HG03196 (cell line): ENCODE data around the gene GGCT.

Experiments
- ATAC-seq: cut with Tn5 transposase; IDR thresholded peaks from one replicate; pipeline ENCODE4 v1.9.1; 2021; ENCODE audit not compliant: unreplicated experiment

GGCT gene

DNA sequence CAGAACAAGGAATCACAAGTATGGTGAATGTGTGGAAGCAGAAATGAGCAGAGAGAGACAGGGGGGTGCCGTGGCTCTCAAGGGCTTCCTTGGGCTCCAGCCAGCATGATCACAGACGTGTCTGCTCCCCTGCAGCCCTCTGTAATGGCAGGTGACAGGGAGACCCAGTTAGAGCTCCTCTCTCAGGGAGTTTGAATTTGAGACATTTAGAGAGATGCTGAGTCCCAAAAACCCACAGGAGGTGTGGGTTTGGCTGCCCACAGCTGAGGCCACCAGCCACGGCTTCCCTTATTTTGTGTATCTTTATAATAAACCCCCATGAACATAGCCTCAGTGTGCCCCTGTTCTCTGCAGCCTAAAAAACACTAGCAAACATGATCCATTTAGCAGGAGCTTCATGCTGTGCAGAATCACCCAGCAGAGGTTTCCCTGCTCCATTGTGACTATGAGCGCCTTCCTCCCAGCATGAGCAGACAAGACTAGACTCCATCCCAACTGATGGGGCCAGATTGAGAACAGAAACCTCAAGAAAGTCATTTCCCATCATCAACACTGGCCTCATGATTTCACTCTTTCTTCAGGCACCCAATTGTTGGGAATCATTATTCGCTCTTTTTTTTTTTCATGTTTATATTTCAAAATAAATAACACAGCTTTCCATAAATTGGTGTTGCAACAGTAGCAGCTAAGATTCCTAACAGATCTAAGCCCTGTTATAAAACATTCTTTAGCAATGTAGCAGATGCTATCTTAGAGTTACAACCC is 39.4 kb downstream of the GGCT start:
- ATAC-seq: no peak

DNA sequence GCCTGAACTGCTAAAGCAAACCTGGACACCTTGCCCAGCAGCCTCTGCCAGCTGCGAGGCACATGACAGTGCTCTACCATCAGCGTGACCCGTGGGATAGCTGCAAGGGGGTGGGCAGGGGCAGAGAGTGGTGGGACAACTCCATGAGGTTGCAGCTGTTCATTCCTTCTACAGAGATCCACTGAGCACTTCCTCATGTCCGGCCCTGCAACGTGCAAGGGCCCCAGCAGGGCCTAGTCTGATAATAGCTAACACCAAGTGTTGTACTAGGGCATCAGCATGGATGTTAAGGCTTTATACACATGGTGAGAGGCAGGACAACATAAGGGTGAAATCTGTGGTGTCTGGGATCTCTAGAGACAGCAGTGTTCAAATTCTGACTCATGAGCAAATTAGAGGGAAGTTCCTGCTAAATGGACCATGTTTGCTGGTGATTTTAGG is 40.4 kb downstream of the GGCT start:
- no peak for ATAC-seq

DNA sequence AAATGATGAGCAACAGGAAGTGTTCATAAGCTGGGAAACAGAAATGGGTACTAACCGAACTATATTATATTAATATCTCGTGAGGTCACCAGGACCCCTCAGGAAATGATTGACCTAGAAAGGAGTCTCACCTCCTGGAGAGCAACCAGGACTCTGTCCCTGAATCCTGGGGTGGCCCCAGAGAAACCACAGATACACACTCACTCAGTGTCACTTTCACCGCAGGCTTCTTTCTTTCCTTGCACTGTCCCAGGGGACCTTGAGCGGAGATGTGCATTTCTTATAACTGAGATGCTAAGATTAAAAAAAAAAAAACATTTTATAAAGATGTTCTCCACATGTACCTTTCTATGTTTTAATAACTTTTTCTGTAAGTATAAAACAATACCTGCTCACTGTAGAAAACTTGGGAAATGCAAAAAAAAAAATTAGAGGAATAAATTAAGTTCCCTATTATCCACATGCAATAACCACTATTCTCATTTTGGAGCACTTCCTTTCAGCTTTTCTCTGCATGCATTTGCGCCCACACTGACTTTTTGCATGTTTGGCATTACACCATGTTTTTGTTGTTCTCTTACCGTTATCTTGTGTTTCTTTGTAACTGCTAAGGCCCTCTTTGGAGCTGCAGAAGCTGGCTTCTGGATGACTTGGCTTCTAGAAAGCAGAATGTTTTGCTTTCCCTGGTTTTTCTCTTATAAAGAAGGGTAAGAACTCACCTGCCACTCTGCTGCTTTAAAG is 41.1 kb downstream of the GGCT start:
- peak; percentile 65 for ATAC-seq

DNA sequence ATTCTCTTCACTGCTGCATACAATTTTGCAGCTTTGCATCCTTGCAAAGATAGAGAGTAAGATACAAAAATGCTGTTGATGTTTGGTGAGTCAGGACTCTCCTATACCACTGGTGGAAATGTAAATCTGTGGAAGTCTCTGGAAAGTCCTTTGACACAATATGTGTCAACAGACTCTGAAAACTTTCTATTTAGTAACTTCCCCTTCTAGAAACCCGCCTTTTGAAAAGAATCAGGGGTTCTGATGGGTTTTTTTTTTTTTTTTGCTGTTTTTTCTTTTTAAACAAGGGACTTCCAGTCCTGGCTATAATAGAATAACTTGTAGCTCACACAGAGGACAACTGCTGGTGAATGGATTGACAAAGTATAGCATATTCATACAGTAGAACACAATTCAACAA is 42.5 kb downstream of the GGCT start:
- no peak for ATAC-seq

DNA sequence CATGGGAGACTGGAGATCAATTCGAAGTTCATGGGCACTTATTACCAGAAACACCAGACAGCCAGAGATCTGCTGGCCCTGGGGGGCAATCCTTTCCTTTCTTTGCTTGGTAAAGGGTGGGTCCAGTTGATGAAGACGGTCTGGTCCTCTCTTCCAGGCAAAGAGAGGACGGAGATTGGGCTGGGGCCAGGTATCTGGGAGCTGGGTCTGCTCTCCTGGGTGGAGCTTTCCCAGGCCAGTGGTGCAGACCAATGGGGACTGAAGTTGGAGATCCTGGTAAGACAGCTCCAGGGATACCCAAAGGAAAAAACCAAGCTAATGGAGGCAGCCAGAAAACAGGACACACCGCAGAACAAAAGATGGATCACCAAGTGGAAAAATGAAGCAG is 44.4 kb downstream of the GGCT start:
- no peak for ATAC-seq

DNA sequence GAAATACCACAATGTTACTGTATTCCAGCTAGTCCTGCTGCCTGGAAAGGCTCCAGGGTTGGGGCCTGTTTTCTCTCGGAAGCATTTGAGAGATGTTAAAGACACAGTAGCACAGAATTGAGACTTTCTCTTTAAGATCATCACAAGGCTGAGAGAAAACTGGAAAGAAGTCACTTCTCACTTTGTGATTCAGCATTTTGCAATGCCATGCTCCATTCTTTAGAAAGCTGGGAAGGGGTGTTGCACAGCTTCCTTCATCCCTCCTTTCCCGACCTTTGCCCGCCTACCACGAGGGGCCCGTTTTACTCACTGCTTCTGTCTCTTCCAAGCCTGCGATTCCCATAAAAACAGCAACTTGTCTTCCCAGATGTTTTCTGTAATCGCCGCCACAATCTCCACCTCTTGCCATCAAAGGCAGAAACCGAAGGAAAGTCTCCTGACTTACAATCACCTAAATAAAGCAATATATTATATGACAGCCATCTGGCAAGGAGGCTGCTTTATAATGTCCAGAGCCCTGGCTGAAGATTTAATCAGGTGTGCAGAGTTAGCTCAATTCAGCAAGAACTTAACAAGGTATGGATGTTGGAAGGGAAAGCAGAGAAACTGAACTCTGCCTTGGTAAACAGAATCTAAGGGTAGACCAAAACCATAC is 44.9 kb downstream of the GGCT start:
- no peak for ATAC-seq

DNA sequence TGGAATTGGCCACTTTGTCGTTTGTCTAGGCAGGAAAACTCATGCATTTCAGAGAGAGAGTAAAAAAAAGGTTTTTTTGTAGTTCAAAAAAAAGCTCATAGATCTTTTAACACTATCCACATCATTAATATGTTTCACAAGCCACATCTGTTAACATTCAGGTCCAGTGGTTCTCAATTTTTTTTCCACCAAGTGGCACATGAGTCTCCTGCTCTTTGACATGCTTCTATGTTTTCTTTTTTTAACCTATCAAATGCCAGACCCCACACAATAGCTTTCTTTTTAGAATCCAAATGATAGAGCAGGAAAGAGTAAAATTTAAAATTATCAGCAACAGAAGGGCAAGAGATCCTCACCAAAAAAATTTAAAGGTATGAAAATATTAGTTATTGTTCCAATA is 46.3 kb downstream of the GGCT start:
- no peak for ATAC-seq

DNA sequence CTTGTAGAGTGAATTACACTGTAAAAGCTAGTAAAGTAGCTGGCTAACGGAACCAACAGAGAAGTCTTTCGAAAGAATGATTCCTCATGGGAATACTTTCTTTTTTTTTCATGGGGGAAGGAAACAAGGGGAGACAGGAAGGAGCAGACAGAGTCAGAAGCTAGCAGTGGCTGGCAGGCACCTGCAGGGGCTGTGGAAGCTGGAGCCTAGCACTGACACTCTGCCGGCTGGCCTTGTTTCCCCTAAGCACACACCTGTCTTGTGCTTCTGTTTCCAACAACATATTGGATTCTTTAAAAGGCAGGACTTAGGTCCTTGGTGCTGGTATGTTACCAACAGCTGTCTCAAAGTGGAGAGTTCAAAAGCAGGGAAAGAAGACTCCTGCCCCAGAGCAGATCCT is 50.7 kb downstream of the GGCT start:
- ATAC-seq: no peak

DNA sequence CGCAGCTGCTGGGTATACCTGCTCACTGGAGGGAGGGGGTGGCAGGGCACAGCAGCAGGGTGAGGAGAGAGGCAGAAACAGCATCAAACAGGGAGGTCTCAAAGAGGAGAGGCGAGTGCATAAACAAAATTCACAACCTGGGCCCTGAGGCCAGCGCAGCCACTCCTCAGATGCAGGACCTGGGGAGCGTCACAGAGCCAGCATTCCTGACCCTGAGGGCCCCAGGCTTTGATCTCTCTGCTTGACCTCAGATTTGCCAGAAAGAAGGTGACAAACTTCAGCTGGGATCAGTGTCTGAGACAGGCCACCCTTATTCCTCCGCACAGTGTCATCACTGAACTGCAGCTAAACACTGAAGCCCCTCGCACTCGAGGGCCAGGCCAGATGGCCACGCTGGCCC is 51.6 kb downstream of the GGCT start:
- ATAC-seq: no peak

DNA sequence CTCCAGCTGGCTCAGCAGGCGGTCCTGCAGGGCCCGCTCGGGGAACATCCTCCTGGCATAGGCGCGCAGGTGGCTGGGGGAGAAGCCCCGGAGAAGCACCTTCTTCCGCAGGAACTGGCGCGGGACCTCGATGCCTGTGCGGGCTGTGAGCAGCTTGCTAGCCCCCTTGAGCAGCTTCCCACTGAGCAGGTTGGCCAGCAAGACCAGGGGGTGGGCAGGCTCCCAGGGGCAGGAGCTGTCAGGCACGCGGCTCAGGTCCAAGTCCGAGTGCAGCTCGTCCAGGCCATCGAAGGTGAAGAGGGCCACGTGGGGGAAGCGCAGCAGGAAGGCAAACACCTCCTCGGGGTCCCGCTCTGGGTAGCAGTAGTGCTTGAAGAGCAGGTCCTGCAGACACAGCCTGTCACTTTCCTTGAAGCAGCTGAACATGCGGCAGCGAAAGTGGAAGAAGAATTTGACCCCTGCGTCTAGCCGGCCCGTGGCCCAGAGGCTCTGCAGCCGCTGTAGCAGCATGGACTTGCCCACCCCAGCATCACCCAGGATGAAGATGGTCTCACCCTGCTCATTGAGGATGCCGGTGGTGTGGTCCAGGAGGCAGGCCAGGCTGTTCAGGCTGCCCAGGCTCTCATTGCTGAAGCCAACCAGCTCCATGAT is 52.2 kb downstream of the GGCT start:
- ATAC-seq: no peak

DNA sequence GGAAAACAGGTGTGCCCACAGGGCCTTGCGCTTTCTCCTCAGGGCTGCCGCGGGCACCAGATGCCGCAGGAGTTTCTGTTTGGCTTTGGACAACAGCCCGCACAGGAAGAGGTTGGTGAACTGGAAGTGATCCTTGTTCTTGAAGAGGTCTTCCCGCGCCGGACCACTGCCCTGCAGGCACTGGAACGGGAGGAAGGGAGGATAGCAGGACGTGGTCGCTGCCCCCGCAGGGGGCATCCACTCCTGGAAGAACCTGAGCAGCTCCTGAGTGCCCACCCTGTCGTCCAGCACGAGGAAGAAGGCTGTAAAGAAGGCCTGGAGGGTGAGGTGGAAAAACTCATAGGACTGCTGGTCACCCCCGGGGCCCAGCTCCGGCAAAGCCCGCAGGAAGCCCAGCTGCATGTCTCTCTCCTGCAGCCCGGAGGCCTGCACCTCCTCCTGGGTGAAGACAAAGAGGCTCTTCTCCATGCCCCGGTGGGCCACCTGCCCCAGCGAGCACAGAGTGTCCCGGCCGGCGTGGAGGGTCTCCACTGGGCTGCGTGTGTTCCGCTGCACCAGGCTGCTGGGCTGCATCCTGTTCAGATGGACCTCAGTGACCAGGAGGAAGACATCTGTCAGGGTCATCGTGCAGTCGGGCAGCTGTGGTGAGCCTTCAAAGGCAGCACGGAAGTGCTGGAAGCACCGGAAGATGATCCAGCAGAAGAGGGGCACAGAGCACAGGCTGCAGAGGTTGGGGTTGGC is 52.9 kb downstream of the GGCT start:
- ATAC-seq: no peak

DNA sequence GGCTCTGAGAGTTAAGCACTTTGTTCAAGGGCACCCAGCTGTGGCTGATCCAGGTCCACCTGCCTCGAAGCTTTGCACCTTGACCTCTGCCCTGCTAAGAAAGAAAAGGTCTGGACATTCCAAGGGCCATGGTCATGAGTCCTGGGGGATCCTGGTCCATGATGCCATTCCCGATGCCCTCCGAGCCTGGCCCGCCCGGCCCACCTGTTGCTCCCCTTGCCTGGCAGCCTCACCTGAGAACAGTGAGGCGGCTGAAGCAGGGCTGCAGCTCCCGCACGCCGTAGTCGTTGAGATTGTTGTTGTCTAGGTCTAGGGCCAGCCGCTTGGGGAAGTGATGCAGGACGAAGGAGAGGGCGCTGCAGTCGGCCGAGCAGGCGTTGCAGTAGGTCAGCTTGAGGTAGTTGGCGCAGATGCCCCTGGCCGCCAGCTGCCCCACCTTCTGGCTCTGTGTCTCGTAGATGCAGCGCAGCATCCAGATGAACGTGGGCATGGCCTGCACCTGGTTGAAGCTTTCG is 53.6 kb downstream of the GGCT start:
- ATAC-seq: no peak

DNA sequence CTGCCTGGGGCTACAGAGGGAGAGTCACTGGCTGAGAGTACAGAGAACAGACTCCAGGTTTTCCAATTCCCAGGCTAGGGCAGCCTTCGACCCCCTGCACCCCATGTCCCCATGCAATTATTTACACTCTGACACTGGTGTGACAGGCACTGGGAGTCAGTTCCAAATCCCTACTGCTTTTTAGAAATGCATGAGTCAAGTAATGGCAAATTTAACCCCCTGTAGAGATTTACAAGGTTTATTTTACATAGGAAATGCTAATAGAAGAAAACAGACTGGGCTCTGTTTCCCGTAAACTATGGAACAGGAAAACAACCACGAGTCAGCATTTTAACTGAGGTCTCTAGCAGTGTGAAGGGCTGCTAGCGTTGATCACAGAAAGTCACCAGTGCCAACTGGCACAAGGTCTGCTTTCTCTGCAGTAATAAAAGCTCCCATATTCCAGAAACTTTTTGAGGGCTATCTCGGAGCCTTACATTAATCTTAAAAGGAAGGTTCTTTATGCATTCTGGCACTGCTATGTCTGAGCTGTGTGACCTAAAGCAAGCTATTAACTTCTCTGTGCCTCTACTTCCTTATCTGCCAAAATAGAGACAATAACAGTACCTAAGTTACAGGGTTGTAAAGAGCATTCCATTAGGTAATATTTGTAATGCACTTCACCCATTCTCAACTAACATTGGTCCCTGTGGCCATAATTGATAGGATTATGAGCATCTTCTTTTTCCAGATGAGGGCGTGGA is 54.2 kb downstream of the GGCT start:
- no peak for ATAC-seq

DNA sequence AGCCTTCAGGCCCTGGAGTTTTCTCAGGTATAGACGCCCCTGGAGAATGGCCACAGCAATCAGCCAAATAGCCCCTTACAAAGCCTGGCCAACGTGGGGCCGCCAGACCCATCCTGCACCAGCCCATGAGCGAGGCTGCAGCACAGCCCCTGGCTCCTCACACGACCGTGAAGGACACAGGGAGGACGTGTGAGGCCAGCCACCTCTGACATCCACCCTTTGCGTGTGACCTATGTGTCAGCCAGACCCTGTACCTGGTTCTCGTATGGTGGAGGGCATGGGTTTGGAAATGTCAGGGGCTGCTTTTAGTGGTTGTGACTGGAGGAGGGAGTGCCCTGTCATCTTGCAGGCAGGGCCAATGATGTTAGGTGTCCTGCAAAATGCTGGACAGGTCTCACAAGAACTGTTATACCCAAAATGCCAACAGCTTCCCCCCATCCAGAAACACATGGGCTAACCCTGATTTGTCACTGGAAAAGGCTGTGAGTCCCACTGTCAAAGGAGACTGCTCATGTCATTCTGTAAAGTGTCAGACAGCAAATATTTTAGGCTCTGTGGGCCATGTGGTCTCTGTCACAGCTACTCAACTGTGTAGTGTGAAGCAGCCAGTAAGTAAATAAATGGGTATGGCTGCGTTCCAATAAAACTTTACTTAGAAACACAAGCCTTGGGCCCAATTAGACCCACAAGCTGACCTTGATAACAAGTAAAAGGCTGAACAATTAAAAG is 56.0 kb downstream of the GGCT start:
- ATAC-seq: no peak

DNA sequence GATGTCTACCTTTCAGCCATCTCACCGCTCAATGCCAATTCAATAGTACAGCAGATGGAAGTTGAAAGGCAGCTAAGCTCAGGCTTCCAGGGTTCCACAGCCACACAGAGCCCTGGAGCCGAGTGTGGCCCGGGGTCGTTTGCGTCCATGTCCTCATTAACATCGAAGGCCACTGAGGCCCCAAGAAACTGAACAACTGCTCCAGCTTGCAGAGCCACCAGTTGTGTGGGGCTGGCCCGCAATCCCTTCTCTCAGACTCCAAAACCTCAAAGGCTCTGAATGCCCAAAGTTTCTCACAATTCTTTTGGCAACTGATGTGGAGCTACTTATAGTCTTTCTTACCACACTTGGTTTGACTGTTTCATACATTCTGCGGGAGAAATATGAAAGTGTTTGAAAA is 57.2 kb downstream of the GGCT start:
- ATAC-seq: no peak
